Mucosa of stomach (tissue), 1 donor: Measurements from ENCODE around the gene AGBL1.

Source experiments
- H3K27me3 ChIP-seq: one replicate; pipeline ENCODE4 v1.7.0; 2013; ENCODE audit warnings: mild to moderate bottlenecking, low read length; ENCODE audit not compliant: control insufficient read depth, insufficient read depth
- H3K36me3 ChIP-seq: one replicate; pipeline ENCODE4 v1.7.0; 2013; ENCODE audit warnings: low read length; ENCODE audit not compliant: control insufficient read depth, insufficient read depth
- H3K4me1 ChIP-seq: one replicate; pipeline ENCODE4 v1.7.0; 2013; ENCODE audit warnings: mild to moderate bottlenecking, low read length; ENCODE audit not compliant: control insufficient read depth, insufficient read depth
- H3K4me3 ChIP-seq: one replicate; pipeline ENCODE4 v1.7.0; 2013; ENCODE audit warnings: low read length
- H3K9ac ChIP-seq: one replicate; pipeline ENCODE4 v1.7.0; 2013; ENCODE audit warnings: mild to moderate bottlenecking, low read length, moderate library complexity
- H3K9me3 ChIP-seq: one replicate; pipeline ENCODE4 v1.7.0; 2013; ENCODE audit warnings: mild to moderate bottlenecking, low read length, moderate library complexity; ENCODE audit not compliant: control insufficient read depth
- donor health status: Pancreatic carcinoma.

Gene AGBL1

DNA sequence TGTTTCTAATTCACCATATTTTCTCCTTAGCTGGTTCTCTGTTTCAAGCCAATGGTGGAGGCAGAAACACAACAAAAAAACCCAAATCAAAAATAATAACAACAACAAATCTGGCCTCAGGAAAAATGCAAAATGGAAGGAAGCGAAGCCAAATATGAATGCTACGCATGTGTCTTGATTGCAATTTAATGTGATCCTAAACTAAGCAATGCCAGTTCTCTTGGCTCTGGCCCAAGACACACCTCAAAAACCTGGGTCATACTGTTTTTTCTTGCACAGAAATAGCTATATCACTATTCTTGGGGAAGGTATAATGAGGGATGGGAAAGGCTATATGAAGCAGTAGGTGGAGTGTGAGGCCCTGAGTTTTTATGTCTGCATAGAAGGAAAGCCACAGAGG, 724.7 kb downstream of the AGBL1 start:
- Histone ChIP-seq H3K27me3 (no peaks in the 10 kb centered on the region), H3K4me1 (no peaks in the 10 kb centered on the region), H3K4me3 (no peak overlapping the region), H3K9ac (no peak overlapping the region), H3K9me3 (no peaks in the 10 kb centered on the region), H3K36me3 (no peaks in the 10 kb centered on the region)

DNA sequence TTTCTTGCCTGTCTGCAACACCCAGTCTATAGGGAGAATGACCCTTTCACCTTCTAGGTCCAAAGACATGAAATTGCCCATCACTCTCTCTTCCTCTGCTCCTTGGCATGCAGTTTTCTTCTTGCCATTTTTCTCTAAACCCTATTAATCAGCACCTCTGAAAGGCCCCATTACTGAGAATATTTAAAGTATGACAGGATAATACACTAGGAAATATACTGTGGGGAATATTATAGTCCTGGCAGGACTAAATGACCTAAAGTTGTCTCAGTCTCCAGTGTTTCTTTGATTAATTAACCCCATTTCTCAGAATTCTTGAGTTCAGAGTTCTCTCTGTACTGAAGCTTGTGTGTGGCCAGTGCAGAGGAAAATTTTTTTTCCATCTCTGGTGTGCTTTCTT, 730.7 kb downstream of the AGBL1 start:
- Histone ChIP-seq H3K9me3 (no peaks in the 10 kb centered on the region), H3K36me3 (no peaks in the 10 kb centered on the region), H3K4me1 (no peaks in the 10 kb centered on the region), H3K27me3 (no peaks in the 10 kb centered on the region), H3K4me3 (no peak overlapping the region), H3K9ac (no peak overlapping the region)

- Histone ChIP-seq H3K4me3 (no peak overlapping the region), H3K9me3 (no peaks in the 10 kb centered on the region), H3K4me1 (no peaks in the 10 kb centered on the region)
These were observed 734.2 kb downstream of the AGBL1 start for GRCh38 chr15:86813892-86814291.

GRCh38 chr15:86829245-86829644, 749.6 kb downstream of the AGBL1 start:
- H3K4me3 ChIP-seq, result no peak overlapping the region

More at GRCh38 chr15:86813892-86814291, 734.2 kb downstream of the AGBL1 start:
- Histone ChIP-seq H3K27me3 (no peaks in the 10 kb centered on the region), H3K9ac (no peak overlapping the region), H3K36me3 (no peaks in the 10 kb centered on the region)

GRCh38 chr15:86830304-86830703, 750.6 kb downstream of the AGBL1 start:
- Histone ChIP-seq H3K36me3 (no peaks in the 10 kb centered on the region), H3K27me3 (no peaks in the 10 kb centered on the region), H3K9ac (no peak overlapping the region), H3K4me3 (no peak overlapping the region), H3K9me3 (no peaks in the 10 kb centered on the region), H3K4me1 (no peaks in the 10 kb centered on the region)

More at GRCh38 chr15:86829245-86829644, 749.6 kb downstream of the AGBL1 start:
- Histone ChIP-seq H3K9me3 (no peaks in the 10 kb centered on the region), H3K9ac (no peak overlapping the region), H3K4me1 (no peaks in the 10 kb centered on the region), H3K36me3 (no peaks in the 10 kb centered on the region), H3K27me3 (no peaks in the 10 kb centered on the region)

- Histone ChIP-seq H3K27me3 (no peaks in the 10 kb centered on the region), H3K9me3 (no peaks in the 10 kb centered on the region), H3K4me3 (no peak overlapping the region), H3K36me3 (no peaks in the 10 kb centered on the region), H3K9ac (no peak overlapping the region), H3K4me1 (no peaks in the 10 kb centered on the region)
These were observed 753.9 kb downstream of the AGBL1 start for GRCh38 chr15:86833595-86833994.

DNA sequence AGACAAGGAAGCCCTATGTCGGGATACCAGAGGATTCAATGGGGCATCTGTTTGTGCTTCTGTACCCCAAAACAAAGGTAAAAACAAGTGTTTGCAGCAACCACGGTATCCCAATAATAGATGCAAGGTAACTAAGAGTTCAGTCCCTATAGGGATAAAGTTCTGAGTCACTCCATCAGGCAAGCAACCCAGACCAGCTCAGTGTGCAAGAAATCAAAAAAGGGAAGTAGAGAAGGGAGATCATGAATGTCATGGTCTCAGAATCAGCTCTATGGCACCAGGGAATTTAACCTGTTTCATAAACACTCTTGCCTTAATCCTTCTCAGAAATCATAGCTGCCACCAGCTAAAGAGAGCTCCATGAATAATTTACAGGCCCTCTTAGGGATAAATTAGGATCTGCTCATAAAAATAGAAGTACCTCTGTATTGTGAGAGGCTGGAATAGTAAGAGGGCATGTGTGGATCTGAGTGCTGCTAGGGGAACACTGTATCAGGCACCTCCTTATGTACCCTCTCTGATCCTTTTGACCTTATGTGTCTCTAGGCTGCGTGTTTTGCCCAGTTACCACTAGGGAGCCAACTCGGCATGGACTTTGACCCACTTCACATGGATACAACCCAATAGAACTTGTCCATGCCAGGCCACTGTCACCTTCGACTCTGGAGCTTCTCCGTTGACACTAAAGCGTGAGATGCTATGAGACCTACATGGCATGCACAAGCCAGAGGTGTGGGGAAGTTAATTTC, 754.6 kb downstream of the AGBL1 start:
- H3K9me3 ChIP-seq, result no peaks in the 10 kb centered on the region
- H3K36me3 ChIP-seq, result no peaks in the 10 kb centered on the region
- H3K9ac ChIP-seq, result no peak overlapping the region
- H3K27me3 ChIP-seq, result no peaks in the 10 kb centered on the region
- no peaks in the 10 kb centered on the region for H3K4me1 ChIP-seq
- H3K4me3 ChIP-seq, result no peak overlapping the region

DNA sequence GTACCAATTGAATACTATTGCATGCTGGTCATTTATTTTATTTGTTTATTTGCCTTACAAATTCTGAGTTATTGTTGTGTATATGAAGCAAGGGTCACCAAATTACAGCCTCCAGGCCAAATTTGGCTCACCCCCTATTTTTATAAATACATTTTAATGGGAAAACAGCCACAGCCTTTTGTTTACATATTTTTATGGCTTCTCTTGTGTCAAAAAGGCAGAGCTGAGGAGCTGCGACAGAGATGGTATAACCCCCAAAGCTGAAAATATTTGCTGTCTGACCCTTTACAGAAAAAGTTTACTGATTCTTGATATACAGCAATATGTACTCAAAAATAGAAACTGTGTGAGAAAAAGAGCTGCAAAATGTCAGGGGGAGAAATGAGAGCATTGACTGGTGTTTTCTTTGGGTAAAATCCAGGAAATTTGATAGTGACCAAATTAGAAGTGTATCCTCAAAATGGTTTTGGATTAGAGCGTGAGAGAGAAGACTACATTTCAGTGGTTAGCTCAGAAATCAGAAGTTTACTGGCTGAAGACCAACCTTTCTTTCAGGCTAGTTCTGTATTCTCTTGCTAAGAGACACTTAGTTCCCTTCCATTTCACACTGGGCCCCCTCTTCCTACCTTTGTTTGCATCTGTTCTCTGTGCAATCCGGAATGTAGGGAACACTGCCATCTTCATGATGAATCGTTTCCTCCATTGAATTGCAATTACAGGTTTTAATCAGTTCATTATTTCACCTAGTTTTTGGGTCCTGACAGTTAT, 757.8 kb downstream of the AGBL1 start:
- H3K9me3 ChIP-seq, result no peaks in the 10 kb centered on the region
- no peak overlapping the region for H3K4me3 ChIP-seq
- no peaks in the 10 kb centered on the region for H3K36me3 ChIP-seq
- no peaks in the 10 kb centered on the region for H3K4me1 ChIP-seq
- H3K27me3 ChIP-seq, result no peaks in the 10 kb centered on the region
- H3K9ac ChIP-seq, result no peak overlapping the region

- Histone ChIP-seq H3K4me1 (no peaks in the 10 kb centered on the region), H3K4me3 (no peak overlapping the region), H3K27me3 (no peaks in the 10 kb centered on the region), H3K9ac (no peak overlapping the region), H3K36me3 (no peaks in the 10 kb centered on the region), H3K9me3 (no peaks in the 10 kb centered on the region)
These were observed 759.8 kb downstream of the AGBL1 start for GRCh38 chr15:86839502-86839901.

DNA sequence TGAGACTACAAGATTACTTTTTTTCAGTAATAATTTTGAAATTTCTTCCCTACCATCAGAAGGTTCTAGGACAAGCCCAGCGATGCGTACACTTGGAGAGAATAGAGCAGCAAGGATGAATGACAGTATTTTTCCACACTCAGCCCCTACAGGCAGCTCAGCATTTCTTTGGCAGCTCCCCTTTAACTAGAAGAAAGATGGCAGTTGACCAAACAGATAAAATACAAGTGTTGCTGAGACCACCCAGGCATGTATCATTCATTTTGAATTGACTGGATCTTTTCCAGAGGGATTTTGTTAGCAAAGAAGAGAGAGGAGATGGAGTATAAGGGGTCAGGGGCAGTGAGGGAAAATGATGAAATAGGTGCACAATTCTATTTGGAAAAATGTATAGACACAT, 761.3 kb downstream of the AGBL1 start:
- H3K9me3 ChIP-seq, result no peaks in the 10 kb centered on the region
- H3K4me3 ChIP-seq, result no peak overlapping the region
- H3K27me3 ChIP-seq, result no peaks in the 10 kb centered on the region
- no peaks in the 10 kb centered on the region for H3K4me1 ChIP-seq
- no peaks in the 10 kb centered on the region for H3K36me3 ChIP-seq
- no peak overlapping the region for H3K9ac ChIP-seq

DNA sequence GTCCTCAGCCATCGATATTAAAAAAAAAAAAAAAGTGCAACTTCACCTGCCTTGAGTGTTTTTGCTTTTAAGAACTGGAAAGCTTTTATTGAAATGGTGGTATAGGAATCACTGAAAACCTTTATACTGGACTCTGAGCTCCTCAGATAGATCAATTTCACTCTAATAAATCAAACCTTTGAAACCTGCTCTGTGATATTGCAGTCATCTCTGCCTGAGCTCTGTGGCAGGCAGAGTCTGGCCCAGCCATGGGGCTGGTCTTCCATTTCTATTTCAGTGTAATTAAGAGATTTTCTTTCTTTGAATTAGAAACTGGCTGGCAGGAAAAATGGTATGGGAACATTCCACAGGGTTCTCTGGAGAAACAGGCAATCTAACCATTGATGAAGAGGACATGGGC, 762.5 kb downstream of the AGBL1 start:
- Histone ChIP-seq H3K27me3 (no peaks in the 10 kb centered on the region), H3K4me3 (no peak overlapping the region), H3K9me3 (no peaks in the 10 kb centered on the region), H3K36me3 (no peaks in the 10 kb centered on the region), H3K9ac (no peak overlapping the region), H3K4me1 (no peaks in the 10 kb centered on the region)

DNA sequence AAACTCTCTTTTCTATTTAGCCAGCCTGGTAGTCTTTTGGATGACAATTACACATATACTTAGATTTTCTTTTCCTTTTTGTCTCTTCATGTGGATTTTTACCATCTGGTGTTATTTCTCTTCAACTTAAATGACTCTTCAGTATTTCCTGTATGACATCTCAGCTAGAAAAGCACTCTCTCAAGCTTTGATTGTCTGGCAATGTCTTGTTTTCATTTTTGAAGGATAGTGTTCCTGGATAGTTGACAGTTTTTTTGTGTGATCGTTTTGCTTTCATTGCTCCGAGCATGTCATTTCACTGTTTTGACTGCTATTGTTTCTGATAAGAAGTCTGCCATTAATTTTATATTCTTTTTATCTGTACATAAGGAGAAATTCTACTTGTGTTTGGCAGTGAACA, 766.4 kb downstream of the AGBL1 start:
- no peaks in the 10 kb centered on the region for H3K4me1 ChIP-seq
- H3K36me3 ChIP-seq, result no peaks in the 10 kb centered on the region
- H3K4me3 ChIP-seq, result no peak overlapping the region
- H3K9ac ChIP-seq, result no peak overlapping the region
- H3K9me3 ChIP-seq, result no peaks in the 10 kb centered on the region
- no peaks in the 10 kb centered on the region for H3K27me3 ChIP-seq
